HL-60 (cell line): ENCODE measurements around the gene COG2.

Source experiments
- CTCF ChIP-seq: IDR thresholded peaks from one replicate; pipeline ENCODE4 v1.5.1; 2011; ENCODE audit warnings: low read length, control low read depth, inconsistent platforms; ENCODE audit not compliant: insufficient read depth
- GABPA ChIP-seq: IDR thresholded peaks from 2 replicates; pipeline ENCODE4 v1.6.1; 2012; ENCODE audit warnings: low read depth
- POLR2AphosphoS5 ChIP-seq: IDR thresholded peaks from 2 replicates; pipeline ENCODE4 v1.6.1; 2012; ENCODE audit warnings: low read depth
- REST ChIP-seq: IDR thresholded peaks from 2 replicates; pipeline ENCODE4 v1.6.1; 2012; ENCODE audit warnings: low read depth; ENCODE audit not compliant: insufficient replicate concordance
- SPI1 ChIP-seq: IDR thresholded peaks from 2 replicates; pipeline ENCODE4 v1.6.1; 2012; ENCODE audit warnings: low read depth, mild to moderate bottlenecking, borderline replicate concordance

- TF ChIP-seq CTCF = no peak
- TF ChIP-seq POLR2AphosphoS5 = no peak
- no peak for TF ChIP-seq GABPA
- no peak for TF ChIP-seq REST
- TF ChIP-seq SPI1 = no peak
These were observed 19.7 kb downstream of the COG2 start for GRCh38 chr1:230661976-230662375.
